ENCODE data around the gene TSPEAR.
"Not testable (repeated sequence)": the region's sequence is repeated elsewhere in the genome, so short reads cannot be mapped to it uniquely, and the experiment has no call there.

The TSPEAR gene

DNA sequence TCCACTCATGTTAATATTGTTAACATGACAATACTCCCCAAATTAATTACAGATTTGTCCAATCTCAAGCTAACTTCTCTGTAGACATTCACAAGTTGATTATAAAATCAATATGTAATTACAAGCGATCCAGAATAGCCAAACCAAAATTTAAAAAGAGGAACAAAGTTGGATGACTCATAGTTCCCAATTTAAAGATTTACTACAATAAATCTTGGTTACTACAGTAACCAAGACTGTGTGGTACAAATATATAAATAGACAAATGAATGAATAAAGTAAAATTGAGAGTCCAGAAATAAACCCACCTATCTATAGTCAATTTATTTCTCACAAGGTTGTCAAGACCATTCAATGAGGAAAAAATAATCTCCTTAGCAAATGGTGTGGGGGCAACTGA, 145.0 kb downstream of the TSPEAR start:
- DNase-seq: peak in 2 of 4 experiments; percentile 63 to 66

DNA sequence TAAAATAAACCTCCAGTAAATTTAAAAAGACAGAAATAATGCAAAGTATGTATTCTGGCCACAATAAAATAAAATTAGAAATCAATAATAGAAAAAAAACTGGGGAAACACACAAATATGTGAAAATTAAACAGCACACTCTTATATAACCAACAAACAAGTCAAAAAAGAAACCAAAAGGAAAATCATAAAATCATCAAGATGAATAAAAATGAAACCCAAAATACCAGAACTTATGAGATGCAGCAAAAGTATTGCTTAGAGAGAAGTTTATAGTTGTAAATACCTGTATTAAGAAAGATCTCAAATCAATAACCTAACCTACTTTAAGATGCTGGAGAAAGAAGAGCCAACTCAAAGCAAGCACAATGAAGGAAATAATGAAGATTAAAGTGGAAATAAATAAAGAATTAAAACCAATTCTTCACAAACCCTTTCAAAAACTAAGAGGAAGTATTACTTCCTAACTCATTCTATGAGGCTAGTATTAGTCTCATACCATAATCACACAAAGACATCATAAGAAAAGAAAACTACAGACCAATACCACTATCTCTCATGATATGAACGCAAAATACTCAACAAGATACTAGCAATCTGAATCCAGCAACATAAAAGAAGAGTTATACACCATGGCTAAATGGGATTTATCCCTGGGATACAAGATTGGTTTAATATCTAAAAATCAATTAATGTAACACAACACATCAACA, 146.3 kb downstream of the TSPEAR start:
- DNase-seq: peak in 1 of 4 experiments; percentile 10

DNA sequence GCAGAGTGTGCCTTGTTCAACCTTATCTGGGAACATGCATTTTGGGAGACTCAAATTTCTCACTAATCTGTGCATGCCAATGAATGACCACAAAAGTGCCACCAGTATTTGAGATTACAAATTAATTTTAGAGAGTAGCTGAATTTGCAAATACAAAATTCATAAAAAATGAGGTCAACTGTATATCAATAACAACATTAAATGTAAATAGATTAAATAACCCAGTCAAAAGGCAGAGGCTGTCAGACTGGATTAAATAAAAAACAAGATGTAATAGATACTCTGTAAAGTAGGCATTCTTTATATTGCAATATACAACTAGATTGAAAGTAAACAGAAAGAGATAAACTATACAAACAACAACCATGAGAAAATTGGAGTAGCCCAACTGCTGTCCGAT, 147.3 kb downstream of the TSPEAR start:
- DNase-seq: no peak

DNA sequence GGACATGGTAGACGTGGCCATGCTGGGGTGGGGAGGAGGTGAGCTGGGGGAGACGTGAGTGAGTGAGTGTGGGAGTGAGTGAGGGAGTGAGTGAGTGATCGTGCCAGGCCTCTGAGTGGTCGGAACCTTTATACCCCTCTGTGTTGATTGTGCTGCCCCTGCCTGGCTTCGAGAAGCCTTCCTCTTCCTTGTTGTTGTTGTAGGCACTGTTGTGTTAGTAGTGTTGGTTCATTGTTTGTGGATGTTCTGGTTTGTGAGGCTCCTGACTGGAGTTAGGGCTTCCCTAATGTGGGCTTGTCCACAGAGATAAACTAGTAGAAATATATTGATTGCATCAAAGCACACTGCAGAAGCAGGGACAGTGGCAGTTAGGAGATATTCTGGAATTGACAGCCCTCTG, 152.7 kb downstream of the TSPEAR start, which contains the start of gene KRTAP10-3:
Gene KRTAP10-3 (minus strand): TSS at position 101 of the 400 bp plus-strand sequence. CDS start 80 bp downstream, at position 21.
- no peak for DNase-seq

DNA sequence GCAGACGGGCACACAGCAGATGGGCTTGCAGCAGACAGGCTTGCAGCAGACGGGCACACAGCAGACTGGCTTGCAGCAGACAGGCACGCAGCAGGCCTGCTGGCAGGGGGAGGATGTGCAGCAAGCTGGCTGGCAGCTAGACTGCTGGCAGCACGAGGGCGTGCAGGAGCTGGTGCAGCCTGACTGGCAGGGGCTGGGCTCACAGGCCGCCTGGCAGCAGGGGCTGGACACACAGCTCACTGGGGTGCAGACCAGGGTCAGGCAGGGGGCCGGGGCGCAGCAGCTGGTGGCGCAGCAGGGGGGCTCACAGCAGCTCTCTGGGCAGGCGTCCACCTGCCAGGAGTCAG, 153.1 kb downstream of the TSPEAR start:
- not testable (repeated sequence) for DNase-seq

DNA sequence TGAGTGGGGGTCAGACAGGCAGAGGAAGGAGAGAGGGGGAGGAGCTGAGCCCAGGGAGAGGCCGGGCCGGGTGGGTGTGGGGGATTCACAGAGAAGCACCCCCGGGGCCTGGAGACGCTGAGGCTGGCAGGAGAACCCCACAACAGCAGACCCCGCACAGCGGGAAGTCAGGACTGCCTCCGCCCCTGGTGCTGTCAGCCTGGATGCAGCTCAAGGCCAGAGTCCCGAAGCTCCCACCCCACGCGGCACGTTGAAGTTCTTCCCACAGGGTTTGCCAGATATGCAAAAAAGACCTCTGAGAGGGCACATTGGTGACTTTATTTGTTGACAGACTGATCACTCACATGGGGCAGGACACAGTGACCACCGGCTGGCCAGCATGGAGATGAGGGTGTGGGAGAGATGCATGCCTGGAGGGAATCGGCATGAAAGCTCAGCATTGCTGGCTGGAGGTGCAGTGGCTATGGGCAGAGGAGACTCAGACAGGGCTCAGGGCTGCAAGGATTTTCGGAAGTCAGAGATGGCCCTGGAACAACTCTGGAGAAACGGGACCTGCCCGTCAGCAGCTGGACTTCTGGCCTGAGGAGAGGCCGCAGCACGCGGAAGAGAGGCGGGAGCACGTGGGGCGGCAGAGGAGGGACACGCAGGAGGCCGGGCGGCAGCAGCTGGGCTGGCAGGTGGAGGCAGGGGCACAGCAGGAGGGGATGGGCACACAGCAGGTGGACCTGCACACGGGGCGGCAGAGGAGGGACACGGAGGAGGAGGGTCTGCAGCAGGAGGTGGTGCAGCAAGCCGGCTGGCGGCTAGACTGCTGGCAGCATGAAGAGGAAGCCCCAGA, 153.7 kb downstream of the TSPEAR start:
- DNase-seq: no peak

DNA sequence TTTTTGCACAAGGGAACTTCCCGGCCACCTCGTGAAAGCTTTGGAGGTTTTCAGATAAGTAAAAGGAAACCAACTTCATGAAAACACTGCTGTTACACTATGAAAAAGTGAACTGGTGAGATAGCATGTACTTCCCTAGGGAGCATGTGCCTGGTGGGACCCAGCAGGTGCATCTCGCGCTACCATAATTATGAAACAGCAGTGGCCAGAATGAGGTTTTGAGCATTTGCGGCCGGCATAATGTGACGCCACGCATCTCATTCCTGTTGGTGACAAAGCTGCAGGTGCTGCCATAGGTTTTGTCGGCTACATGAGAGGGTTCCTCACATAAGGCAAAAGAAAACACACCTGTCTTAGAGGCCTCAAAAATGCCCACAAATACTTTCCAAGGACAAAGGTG, 154.5 kb downstream of the TSPEAR start:
- no peak for DNase-seq

DNA sequence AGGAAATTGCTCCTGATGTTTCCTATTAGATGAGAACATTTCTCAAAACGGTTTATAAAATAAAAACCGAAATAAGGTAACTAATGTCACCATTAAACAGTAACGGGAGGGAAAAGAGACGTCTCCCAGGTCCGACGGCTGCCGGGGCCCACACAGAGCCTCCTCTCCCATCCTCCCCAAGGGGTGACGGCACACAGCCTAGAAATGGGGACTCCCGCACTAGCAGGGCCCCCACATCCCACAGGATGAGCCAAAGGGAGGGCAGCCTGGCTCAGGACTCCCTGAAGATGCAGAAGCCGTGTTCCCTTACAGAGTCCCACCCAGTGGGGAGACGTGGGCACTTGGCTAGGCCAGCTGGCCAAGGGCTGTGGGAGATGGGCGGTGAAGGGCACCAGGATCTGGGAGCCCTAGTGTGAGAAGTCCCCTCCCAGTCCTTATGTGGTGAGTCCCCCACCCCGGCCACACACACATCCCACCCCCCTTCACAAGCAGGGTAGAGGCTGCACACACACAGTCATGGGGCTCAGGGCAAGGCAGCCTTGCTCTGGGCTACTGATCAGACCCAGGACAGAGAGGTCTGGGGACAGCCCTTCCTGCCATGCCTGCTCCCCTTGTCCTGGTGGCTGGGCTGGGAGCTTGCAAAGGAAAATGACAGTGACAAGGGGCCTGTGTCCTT, 156.0 kb downstream of the TSPEAR start:
- no peak for DNase-seq

DNA sequence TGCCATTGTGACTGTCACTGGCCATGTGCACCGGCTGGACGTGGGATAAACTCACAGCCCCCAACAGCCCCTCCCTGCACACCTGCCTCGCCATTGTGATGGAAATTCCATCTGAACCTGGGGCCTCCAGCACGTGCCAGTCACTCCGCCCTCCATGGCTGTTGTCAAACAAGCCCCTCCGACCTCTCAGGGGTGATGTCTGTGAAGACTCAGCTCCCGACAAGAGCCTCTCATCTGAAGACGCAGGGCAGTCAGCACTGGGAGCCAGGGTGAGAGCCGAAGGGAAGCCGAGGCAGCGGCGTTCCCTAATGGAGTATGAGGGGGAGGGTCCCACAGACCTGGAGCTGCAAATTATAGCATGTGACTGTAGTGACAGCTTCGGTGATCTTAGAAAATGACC, 158.7 kb downstream of the TSPEAR start:
- no peak for DNase-seq

DNA sequence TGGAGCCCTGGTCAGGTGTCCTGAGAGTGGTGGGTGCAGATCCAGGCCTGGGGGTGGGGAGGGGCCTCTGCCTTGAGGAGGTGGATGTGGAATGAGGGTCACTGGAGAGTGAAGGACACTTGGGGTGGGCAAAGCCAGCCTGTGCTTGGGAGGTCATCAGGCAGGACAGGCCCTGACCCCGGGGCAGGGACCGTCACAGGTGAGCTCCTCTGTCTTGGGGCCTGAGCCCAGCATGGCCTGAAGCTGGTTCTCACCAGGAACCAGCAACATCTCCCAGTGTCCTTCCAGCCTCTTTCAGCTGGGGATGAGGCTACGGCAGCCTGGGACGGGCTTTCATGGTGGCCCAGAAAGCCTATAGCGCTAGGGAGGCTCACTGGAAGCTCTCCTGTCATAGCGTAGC, 159.2 kb downstream of the TSPEAR start:
- no peak for DNase-seq

DNA sequence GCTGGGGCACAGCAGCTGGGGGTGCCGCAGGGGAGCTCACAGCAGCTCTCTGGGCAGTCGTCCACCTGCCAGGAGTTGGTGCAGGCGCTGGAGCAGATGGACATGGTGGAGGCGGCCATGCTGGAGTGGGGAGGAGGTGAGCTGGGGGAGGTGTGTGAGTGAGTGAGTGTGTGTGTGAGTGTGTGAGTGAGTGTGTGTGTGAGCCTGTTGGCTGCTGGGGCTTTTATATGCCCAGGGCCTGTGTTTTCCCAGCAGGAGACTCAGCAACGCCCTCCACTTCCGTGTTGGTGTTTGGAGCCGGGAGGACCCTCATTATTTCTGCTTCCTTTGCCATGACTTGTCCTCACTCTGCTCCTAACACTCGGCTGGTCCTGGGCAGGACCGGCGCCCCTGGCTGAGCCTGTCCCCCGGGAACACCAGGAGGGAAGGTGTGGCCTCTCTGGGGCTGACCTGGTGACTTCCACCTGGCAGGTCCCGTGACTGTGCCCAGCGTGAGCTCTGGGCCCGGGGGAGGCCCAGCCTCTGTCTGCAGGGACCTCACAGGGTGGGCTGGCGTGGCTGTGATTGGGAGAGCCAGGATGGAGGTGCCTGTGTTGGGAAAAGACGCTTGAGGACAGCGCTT, 159.9 kb downstream of the TSPEAR start, which contains the start of gene KRTAP10-2:
Gene KRTAP10-2 (minus strand): TSS at position 166 of the 622 bp plus-strand sequence. CDS start 47 bp downstream, at position 119.
- DNase-seq: no peak

DNA sequence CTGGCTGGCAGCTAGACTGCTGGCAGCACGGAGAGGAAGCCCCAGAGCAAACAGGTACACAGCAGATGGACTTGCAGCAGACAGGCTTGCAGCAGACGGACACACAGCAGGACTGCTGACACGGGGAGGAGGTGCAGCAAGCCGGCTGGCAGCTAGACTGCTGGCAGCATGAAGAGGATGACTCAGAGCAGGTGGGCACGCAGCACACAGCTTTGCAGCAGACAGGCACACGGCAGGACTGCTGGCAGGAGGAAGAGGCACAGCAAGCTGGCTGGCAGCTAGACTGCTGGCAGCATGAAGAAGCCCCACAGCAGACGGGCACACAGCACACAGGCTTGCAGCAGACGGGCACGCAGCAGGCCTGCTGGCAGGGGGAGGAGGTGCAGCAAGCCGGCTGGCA, 160.6 kb downstream of the TSPEAR start:
- DNase-seq: no peak

DNA sequence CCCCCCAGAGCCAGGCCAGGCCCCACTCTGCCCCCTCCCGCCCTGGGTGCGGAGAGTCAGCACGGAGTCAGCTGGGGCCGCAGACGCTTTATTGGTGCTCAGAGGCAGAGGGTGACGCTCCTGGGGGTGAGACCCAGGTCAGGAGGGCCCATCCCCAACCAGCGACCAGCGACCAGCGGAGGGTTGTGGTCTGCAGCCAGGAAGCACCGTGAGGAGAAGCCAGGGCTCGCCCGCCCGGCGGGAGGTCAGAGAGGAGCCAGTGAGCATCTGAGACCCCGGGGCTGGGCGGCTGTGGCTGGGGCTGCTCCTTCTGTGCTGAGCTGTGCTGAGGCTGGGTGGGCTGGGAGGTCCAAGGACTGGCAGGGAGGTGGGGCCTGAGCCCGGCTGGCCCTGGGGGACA, 161.1 kb downstream of the TSPEAR start:
- not testable (repeated sequence) for DNase-seq

DNA sequence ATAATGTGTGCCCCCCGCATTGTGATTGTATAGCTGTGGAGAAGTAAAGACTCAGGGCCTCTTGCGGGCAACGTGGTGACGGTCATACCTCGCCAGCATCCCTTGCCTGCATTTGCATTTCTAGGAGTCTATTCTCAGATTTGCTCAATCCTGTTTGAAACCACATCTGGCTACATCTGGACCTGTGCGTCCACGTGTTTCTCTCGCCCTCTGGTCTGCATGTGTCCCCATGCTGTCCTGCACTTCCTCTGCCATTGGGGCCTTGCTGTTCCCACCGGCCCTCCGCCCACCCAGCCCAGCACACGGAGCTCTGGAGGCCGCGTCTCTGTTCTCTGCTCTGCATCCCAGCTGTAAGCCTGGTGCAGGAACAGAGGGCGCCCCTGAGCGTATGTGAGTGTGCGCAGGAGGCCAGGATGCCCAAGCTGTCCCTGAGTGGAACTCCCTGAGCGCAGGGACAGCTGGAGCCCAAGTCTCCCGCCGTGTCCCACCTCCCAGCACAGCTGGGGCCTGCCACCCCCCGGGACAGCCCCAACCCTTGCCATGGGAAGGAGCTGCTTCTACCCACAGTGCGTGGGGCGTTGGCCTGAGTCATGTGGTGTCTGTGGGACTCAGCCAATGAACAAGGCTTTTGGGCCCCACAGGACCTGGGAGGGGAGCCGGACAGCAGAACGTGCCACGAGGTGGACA, 161.7 kb downstream of the TSPEAR start:
- no peak for DNase-seq

DNA sequence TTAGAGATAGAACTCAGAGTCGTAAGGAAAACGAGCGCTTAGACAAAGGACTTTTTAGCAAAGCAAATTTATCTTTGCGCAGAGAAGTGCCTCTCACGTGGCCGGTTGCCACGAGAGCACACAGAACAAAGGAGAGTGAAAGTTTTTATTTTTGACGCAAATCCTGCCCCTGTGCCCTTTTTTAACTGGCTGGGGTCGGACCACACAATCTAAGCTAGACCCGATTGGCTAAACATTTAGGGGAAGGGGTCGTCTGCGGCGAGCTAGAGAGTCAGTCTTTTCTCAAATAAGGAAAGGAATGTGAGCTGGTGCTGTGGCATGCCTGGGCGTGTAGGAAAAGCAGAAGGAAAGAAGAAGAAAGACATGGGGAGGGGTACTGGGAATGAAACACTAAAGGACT, 162.4 kb downstream of the TSPEAR start:
- DNase-seq: no peak

DNA sequence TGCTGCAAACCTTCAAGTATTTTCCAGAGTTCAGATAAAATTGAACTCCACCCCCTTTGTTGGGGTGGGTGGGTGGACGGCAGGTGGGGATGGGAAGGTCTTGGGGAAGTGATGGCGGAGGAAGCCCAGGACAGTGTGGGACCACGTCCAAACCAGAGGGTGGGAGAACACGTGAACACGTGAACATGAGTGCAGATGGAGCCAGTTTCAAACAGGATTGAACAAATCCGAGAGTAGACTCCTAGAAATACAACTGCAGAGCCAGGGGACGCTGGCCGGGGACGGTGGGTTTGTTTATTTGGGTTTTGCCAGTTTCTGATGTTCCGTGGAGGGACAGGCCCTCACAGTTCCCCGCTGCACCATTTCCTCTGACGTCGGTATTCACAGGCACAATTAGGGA, 163.0 kb downstream of the TSPEAR start:
- DNase-seq: no peak

DNA sequence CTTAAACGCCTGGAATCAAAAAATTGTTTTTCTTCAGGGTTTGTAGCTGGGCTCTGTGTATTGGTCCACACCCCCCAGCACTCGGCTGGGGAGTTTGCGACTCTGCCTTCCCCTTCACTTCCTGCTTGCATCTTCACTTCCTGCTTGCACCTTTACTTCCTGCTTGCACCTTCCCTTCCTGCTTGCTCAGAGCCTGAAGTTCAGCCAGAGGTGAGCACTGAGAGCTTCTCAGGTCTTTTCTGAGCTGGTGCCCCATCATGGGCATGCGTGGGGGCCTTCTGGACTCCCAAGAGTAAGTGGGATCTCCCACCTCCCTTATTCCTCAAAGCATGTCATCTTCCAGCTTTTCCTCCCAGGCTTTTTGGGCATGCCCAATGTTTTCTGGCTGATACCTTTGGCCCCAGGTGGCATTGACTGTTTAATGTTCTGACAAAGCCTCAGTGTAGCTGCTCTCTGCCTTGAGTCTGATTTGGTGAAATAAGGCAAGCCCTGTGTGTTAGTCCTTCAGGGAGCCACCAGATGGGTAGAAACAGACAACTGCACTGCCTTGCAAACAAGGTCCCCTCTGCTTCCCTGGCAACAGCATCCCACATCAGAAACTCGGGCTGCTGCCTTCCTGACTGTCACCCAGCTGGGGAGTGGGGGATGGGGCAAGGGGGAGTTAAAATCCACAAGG, 163.6 kb downstream of the TSPEAR start:
- DNase-seq: no peak

DNA sequence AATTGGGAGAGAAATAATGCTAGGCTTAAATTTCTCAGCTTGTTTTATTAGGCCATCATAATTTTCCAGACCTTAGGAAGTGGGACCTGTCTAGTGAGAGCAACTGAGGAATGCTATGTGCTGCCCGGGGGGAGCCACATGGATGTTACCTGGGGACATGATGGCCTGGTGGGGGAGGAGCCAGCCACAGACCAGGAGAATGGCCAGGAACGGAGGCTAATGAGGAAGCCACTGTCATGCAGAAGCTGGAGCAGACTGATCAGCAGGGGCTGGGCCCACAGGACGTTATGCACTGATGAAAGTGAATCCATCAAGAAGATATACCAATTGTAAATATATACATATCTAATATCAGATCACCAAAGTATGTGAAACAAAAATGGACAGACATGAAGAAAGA, 166.8 kb downstream of the TSPEAR start:
- no peak for DNase-seq

DNA sequence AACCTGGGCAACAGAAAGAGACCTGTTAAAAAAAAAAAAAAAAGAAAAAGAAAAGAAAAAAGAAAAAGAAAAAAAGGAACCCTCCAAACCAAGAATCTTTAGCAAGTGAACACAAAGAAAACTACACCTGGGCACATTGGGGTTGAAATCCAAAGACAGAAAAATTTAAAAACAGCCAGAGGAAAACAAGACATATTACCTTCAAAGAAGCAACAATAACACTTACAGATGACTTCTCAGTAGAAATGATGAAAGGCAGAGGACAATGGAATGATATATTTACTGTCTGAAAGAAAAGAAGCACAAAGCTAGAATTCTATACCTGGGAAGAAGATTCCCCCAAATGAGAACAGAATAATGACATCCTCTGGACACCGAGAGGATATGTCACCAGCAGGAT, 168.7 kb downstream of the TSPEAR start:
- no peak for DNase-seq

DNA sequence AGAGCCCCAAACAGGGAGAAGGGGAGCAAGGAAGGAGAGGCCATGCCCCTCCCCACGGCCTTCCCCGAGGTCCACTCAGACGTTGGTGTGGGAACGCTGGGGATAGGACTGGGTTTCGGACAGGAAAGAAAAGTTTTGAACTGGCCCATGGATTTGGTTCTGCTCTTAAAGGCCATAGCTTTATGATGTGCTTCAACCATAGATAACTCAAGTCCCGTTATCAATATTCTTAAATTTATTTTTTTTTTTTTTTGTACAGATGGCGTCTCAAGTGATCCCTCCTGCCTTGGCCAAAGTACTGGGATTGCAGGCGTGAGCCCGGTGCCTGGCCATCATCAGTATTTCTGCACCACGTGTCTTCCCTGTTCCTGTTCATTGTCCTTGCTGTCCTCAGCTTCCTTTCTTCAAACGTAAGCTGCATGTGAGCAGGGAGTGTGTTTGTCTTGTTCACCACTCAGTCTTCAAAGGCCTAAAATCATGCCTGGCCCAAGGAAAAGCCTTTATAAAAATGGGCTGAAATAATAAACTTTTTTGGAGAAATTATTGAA, 170.6 kb downstream of the TSPEAR start:
- DNase-seq: no peak

DNA sequence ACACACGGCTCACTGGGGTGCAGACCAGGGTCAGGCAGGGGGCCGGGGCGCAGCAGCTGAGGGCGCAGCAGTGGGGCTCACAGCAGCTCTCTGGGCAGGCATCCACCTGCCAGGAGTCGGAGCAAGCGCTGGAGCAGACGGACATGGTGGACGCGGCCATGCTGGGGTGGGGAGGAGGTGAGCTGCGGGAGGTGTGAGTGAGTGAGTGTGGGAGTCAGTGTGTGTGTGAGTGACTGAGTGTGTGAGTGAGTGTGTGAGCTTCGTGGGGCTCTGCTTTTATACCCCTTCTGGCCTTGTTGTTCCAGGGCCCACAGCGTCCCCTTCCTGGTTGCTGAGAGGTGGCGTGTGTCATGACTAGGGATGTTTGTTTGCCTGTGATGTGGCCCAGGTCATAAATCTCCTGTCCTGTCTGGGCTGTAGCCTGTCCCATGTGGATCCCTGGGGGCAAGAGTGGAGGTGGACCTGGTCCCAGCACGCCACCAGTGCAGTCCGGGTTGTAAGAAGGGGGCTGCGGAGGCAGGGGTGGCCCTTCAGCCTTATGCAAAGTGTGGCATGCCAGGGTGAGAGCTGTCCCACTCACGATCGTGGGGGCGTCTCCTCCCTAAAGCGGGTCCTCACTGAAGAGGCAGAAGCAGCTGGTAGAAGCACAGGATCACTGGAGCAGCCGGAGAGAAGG, 171.2 kb downstream of the TSPEAR start, which contains the start of gene KRTAP10-1:
Gene KRTAP10-1 (minus strand): TSS at position 205 of the 676 bp plus-strand sequence. CDS start 45 bp downstream, at position 160.
- DNase-seq: no peak
